HG03469 (cell line): ENCODE data around the gene CEMIP.

Experiments
- ATAC-seq: cut with Tn5 transposase; IDR thresholded peaks from one replicate; pipeline ENCODE4 v1.9.1; 2021; ENCODE audit warnings: mild to moderate bottlenecking, moderate library complexity, moderate number of reproducible peaks; ENCODE audit not compliant: unreplicated experiment

The CEMIP gene

GRCh38 chr15:80885016-80885579, 105.9 kb downstream of the CEMIP start:
- no peak for ATAC-seq

- no peak for ATAC-seq
Measured at GRCh38 chr15:80887148-80887547, 108.0 kb downstream of the CEMIP start.

- no peak for ATAC-seq
Measured at GRCh38 chr15:80888846-80889245, 109.7 kb downstream of the CEMIP start.

GRCh38 chr15:80890341-80891005, 111.3 kb downstream of the CEMIP start:
- no peak for ATAC-seq

GRCh38 chr15:80891006-80891405, 111.8 kb downstream of the CEMIP start:
- no peak for ATAC-seq

- no peak for ATAC-seq
Measured at GRCh38 chr15:80892414-80892813, 113.2 kb downstream of the CEMIP start.

GRCh38 chr15:80893777-80894176, 114.6 kb downstream of the CEMIP start:
- ATAC-seq: no peak

GRCh38 chr15:80895091-80895490, 115.9 kb downstream of the CEMIP start:
- no peak for ATAC-seq

- ATAC-seq: no peak
Measured at GRCh38 chr15:80895965-80896364, 116.8 kb downstream of the CEMIP start.

- ATAC-seq: no peak
Measured at GRCh38 chr15:80898040-80898439, 118.9 kb downstream of the CEMIP start.

- ATAC-seq: no peak
Measured at GRCh38 chr15:80902298-80902801, 123.2 kb downstream of the CEMIP start.

- ATAC-seq: no peak
Measured at GRCh38 chr15:80904998-80905397, 125.8 kb downstream of the CEMIP start.

- no peak for ATAC-seq
Measured at GRCh38 chr15:80906159-80906766, 127.1 kb downstream of the CEMIP start.

GRCh38 chr15:80911821-80912220, 132.7 kb downstream of the CEMIP start:
- ATAC-seq: no peak

- no peak for ATAC-seq
Measured at GRCh38 chr15:80912673-80913072, 133.5 kb downstream of the CEMIP start.

GRCh38 chr15:80913541-80913940, 134.4 kb downstream of the CEMIP start:
- no peak for ATAC-seq

- ATAC-seq: no peak
Measured at GRCh38 chr15:80915472-80915871, 136.3 kb downstream of the CEMIP start.

- ATAC-seq: no peak
Measured at GRCh38 chr15:80916056-80916455, 136.9 kb downstream of the CEMIP start.

- no peak for ATAC-seq
Measured at GRCh38 chr15:80918196-80918783, 139.1 kb downstream of the CEMIP start.

GRCh38 chr15:80920271-80920699, 141.1 kb downstream of the CEMIP start:
- ATAC-seq: no peak

- no peak for ATAC-seq
Measured at GRCh38 chr15:80921736-80922410, 142.7 kb downstream of the CEMIP start.
